Tibial artery (tissue), 4 donors: ENCODE measurements around the gene TWF2.

Experiments
- DNase-seq, 2 donors: peaks; one replicate each; pipeline ENCODE4 v3.0.0-alpha.2; 2019
- H3K27ac ChIP-seq, 2 donors: fragments of 200-600 bp; sonication (generic) in 1 of 2; 1 replicate in 1 of 2; 2 replicates in 1 of 2; pipeline ENCODE4 v1.5.1; 2018 to 2019; ENCODE audit warnings: mild to moderate bottlenecking in 1 of 2
- H3K27me3 ChIP-seq, 2 donors: fragments of 200-600 bp; sonication (generic) in 1 of 2; one replicate each; pipeline versions ENCODE4 v1.5.1 to v1.6.0; 2016 to 2019
- H3K36me3 ChIP-seq, 3 donors: fragments of 200-600 bp; sonication (generic) in 2 of 3; one replicate each; pipeline ENCODE4 v1.5.1; 2016 to 2019; ENCODE audit warnings: mild to moderate bottlenecking in 2 of 3
- H3K4me1 ChIP-seq, 4 donors: fragments of 200-600 bp; sonication (generic) in 2 of 4; 1 replicate in 3 of 4; 2 replicates in 1 of 4; pipeline ENCODE4 v1.5.1; 2016 to 2019
- H3K4me3 ChIP-seq, 2 donors: fragments of 200-600 bp; sonication (generic) in 1 of 2; 1 replicate in 1 of 2; 2 replicates in 1 of 2; pipeline ENCODE4 v1.5.1; 2018 to 2019; ENCODE audit warnings: mild to moderate bottlenecking in 2 of 2
- H3K9me3 ChIP-seq, 3 donors: fragments of 200-600 bp; sonication (generic) in 1 of 3; one replicate each; pipeline ENCODE4 v1.5.1; 2016 to 2019
- intact Hi-C: fragments of 100-400 bp; cut with DNase I; formaldehyde crosslinking; loops from one replicate; pipeline ENCODE4 v1.15.0; 2023; ENCODE audit warnings: low total_unique reads
- TF ChIP-seq, protein P1 (sequence below), 2 experiments: fragments of 200-600 bp in 1 of 2; fragments of 450-650 bp in 1 of 2; IDR thresholded peaks; one replicate each; pipeline ENCODE4 v1.5.1; 2017 to 2019; ENCODE audit warnings: antibody characterized with exemption in 2 of 2, mild to moderate bottlenecking in 1 of 2, moderate library complexity in 1 of 2

The TWF2 gene

DNA sequence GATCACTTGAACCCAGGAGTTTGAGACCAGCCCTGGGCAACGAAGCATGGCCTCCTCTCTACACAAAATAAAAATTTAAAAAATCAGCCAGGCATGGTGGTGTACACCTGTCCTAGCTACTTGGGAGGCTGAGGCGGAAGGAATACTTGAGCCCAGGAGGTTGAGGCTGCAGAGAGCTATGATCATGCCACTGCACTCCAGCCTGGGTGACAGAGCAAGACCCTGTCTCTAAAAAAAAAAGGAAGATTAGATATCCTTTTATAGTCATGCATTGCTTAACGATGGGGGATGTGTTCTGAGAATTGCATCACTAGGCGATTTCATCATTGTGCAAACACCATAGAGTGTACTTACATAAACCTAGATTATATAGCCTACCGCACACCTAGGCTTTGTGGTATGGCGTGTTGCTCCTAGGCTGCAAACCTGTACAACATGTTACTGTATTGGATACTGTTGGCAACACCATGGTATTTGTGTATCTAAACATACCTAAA, 28.4 kb downstream of the TWF2 start:
- Histone ChIP-seq H3K9me3 (no peaks in the 10 kb centered on the region), H3K4me3 (no peak overlapping the region), H3K36me3 (peaks cover 82 to 100% (median 97%) of the 10 kb centered on the region in 3 donors), H3K27me3 (no peaks in the 10 kb centered on the region), H3K27ac (no peak overlapping the region), H3K4me1 (no peaks in the 10 kb centered on the region)
- DNase-seq = no peak
- TF ChIP-seq, protein P1, sequence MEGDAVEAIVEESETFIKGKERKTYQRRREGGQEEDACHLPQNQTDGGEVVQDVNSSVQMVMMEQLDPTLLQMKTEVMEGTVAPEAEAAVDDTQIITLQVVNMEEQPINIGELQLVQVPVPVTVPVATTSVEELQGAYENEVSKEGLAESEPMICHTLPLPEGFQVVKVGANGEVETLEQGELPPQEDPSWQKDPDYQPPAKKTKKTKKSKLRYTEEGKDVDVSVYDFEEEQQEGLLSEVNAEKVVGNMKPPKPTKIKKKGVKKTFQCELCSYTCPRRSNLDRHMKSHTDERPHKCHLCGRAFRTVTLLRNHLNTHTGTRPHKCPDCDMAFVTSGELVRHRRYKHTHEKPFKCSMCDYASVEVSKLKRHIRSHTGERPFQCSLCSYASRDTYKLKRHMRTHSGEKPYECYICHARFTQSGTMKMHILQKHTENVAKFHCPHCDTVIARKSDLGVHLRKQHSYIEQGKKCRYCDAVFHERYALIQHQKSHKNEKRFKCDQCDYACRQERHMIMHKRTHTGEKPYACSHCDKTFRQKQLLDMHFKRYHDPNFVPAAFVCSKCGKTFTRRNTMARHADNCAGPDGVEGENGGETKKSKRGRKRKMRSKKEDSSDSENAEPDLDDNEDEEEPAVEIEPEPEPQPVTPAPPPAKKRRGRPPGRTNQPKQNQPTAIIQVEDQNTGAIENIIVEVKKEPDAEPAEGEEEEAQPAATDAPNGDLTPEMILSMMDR (IDR thresholded peaks at IDR 0.05) = no peak
- intact Hi-C loops = no loop called here

DNA sequence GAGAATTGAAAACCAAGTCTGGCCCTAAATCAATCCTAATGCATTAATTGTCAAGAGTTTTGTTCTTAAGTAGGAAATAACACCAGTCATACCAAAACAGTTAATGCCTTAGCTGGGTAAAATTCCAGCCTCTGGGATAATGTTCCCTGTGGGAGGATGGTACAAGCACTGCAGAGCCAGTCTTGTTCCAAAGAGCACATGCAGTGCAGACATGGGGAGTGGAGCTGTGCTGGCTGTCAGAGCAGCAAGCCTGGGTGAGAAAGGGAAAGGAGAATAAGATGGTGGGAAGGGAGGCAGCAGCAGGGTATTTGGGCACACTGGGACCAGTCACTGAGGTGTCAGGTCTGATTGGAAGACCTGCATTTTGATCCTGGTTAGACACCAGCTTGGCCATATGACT, 28.9 kb downstream of the TWF2 start:
- Histone ChIP-seq H3K4me1 (no peaks in the 10 kb centered on the region), H3K27me3 (no peaks in the 10 kb centered on the region), H3K27ac (no peak overlapping the region), H3K9me3 (no peaks in the 10 kb centered on the region), H3K4me3 (no peak overlapping the region), H3K36me3 (peaks cover 87 to 100% (median 97%) of the 10 kb centered on the region in 3 donors)
- DNase-seq = no peak
- TF ChIP-seq, protein P1 (IDR thresholded peaks at IDR 0.05) = no peak
- intact Hi-C loops = no loop called here

DNA sequence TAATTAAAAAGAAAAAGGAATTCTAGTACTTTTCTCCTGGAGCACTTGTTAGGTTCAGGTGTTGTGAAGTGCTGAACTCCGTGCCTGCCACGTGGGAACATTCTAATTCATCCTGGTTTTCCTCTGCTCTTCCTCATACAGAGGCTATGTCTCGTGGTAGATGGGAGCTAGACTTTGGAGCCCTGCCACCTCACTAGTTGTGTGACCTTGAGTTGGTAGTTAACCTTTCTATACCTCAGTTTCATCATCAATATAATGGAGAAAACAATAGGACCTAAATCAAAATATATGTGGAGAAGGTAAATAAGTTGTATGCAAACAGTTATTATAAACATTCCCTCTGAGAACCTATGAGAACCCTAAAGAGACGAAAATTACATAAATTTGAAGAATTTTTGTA, 30.4 kb downstream of the TWF2 start:
- DNase-seq = no peak
- Histone ChIP-seq H3K4me1 (no peaks in the 10 kb centered on the region), H3K27me3 (no peaks in the 10 kb centered on the region), H3K9me3 (no peaks in the 10 kb centered on the region), H3K4me3 (no peak overlapping the region), H3K36me3 (peaks cover 95 to 100% (median 97%) of the 10 kb centered on the region in 3 donors), H3K27ac (no peak overlapping the region)
- TF ChIP-seq, protein P1 (IDR thresholded peaks at IDR 0.05) = no peak
- intact Hi-C loops = no loop called here

DNA sequence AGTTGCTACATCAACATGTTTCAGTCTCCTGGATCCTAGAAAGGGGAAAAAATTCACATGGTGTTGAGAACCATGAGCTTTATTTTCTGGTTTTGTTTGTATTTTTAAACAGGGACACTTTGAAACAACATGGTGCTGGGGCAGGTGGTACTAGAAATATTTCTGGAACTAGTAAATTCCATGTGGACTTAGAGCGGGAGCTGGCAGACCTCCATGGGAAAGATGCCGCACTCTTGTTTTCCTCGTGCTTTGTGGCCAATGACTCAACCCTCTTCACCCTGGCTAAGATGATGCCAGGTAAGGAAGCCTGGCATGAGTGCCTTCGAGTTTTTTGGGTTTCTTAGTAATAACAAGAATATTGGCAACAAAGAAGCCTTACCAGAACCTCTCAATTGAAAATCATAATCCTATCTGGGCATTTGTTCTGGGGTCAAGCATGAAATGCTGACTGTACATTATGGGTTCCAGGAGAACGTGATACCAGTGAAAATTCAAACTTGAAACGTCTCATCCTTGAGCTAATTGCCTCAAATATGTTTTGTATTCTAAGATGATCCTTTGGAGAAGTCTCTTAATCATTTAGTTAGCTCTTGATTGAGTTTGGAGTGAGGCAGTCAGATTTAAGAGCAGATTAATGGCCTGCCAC, 33.1 kb downstream of the TWF2 start:
- Histone ChIP-seq H3K27ac (no peak overlapping the region), H3K4me1 (no peaks in the 10 kb centered on the region), H3K36me3 (peaks cover 82 to 95% (median 89%) of the 10 kb centered on the region in 3 donors), H3K9me3 (no peaks in the 10 kb centered on the region), H3K27me3 (no peaks in the 10 kb centered on the region), H3K4me3 (no peak overlapping the region)
- TF ChIP-seq, protein P1 (IDR thresholded peaks at IDR 0.05) = no peak
- DNase-seq = no peak
- intact Hi-C loops = no loop called here

DNA sequence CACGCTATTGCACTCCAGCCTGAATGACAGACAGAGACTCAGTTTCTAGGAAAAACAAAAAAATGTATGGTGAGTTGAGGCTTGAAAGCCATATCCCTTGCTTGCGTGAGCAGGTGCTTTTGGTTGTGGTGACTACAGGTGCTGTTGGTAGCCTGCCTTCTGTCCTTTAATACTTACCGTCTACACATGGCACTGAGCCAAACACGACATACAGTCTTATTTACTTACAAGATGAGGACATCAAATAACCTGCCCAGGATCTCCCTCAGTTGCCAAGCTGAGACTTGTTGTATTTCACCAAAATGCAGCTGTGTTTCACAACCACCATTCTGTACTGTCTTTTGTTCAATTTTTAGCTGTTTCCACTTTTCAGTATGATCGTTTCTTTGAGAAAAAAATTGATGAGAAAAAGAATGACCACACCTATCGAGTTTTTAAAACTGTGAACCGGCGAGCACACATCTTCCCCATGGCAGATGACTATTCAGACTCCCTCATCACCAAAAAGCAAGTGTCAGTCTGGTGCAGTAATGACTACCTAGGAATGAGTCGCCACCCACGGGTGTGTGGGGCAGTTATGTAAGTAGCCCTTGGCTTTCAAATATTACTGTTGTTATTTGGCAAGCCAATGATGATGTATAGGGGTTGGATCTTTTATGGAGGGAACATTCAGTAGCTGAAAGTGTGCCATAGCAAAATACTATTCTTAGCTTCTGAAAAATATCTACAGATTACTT, 34.5 kb downstream of the TWF2 start:
- Histone ChIP-seq H3K27me3 (no peaks in the 10 kb centered on the region), H3K4me1 (peaks cover 0 to 10% (median 5%) of the 10 kb centered on the region in 4 donors), H3K9me3 (no peaks in the 10 kb centered on the region), H3K27ac (no peak overlapping the region), H3K4me3 (no peak overlapping the region), H3K36me3 (peaks cover 69 to 82% (median 76%) of the 10 kb centered on the region in 3 donors)
- intact Hi-C loops = no loop called here
- TF ChIP-seq, protein P1 (IDR thresholded peaks at IDR 0.05) = no peak
- no peak for DNase-seq
